ENCODE data around the gene CCBE1. TPM values are rescaled to one million over a fixed set of nuclear protein-coding genes. Genes with fewer than 3 reads are reported as not detected.

CCBE1 gene
- total RNA-seq, 2 donors from 2014 or later: not detected

DNA sequence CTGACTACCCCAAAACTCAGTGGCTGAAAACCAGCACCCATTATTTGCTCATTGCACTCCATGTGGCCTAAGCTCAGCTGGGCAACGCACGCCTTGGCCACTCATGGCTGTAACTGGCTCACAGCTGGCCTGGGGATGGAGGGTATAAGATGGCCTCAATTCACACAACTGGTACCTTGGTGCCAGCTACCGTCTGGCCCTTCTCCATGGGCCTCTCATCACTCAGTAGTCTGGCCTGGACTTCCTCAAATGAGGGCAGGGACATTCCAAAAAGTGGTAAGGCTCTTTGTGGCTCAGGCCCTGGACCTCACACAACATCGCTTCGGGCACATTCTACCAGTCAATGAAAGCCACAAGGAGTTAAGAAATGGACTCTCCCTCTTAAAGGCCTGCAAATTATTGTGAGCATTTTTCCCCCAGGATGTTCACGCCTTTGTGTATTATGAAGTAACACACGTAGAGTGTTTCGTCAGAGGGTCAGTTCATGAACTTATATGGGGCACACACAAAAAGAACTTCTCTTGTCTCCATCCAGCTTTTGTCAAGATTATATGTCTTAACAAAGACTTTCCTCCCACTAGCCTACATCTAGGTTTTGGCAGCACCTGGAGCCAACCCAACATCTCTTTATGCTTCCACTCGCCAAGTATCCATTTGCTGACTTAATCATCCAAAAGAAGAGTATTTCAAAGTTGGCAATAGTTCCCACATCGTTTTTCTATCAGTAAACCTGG lies 145.2 kb downstream of the CCBE1 start:
- DNase-seq (ENCODE audit: low spot score) (no peak), ATAC-seq (no peak)
- Mint-ChIP-seq H3K36me3 (no peaks in the 10 kb centered on the region), H3K9me3 (peaks cover under 1% of the 10 kb centered on the region), H3K4me1 (ENCODE audit: low read depth in 2 of 2) (no peaks in the 10 kb centered on the region), H3K27ac (no peak overlapping the region), H3K27me3 (no peaks in the 10 kb centered on the region), H3K4me3 (no peak overlapping the region)

DNA sequence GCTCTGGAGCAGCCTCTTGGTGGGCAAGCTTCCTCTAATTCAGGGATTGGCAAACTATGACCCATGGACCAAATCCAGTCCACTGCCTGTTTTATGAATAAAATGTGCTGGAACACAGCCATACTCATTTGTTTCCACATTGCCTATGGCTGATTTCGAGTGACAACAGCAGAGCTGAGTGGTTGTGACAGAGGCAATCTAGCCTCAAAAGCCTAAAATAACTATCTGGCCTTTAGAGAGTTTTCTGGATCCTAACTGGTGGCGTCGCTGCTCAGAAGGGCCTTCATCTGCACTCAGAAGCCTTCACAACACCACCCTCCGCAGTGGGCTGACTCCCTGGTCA lies 147.1 kb downstream of the CCBE1 start:
- Mint-ChIP-seq H3K27ac (no peak overlapping the region), H3K36me3 (no peaks in the 10 kb centered on the region), H3K4me3 (no peak overlapping the region), H3K27me3 (no peaks in the 10 kb centered on the region), H3K4me1 (ENCODE audit: low read depth in 2 of 2) (no peaks in the 10 kb centered on the region), H3K9me3 (no peaks in the 10 kb centered on the region)
- DNase-seq (ENCODE audit: low spot score) (no peak), ATAC-seq (no peak)

DNA sequence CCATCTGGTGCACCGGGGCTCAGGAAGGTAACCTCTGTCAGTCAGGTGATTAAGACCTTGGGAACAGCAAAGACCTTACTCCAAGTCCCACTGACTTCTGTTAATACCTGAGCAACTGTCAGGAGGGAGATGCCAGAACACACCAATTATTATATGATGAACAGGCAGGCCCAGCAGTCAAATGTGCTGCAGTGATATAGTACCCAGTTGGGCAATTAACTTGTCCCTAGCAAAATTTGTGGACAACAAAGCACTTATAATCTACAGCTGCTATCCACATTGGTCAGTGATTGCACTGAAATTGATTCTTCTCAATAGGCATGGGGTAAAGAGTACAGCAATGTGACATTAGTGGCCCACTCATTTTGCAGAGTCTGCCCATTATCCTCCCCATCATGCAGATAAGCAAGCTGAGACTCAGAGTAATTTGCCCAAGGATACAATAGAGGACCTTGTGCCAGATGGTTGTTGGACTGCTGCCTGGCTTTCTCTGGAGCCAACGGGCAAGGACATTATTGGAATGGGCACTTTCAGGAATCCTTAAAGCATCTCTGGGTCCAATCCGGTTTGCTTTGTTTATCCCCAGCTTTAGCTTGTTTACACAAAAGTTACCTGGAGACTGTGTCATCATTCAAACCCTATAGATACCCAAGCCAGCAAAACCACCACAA lies 147.6 kb downstream of the CCBE1 start:
- DNase-seq (ENCODE audit: low spot score) (no peak), ATAC-seq (no peak)
- H3K27me3 Mint-ChIP-seq: no peaks in the 10 kb centered on the region
- no peaks in the 10 kb centered on the region for H3K36me3 Mint-ChIP-seq
- H3K27ac Mint-ChIP-seq: no peak overlapping the region
- H3K4me1 Mint-ChIP-seq (ENCODE audit: low read depth in 2 of 2): no peaks in the 10 kb centered on the region
- no peaks in the 10 kb centered on the region for H3K9me3 Mint-ChIP-seq
- no peak overlapping the region for H3K4me3 Mint-ChIP-seq

DNA sequence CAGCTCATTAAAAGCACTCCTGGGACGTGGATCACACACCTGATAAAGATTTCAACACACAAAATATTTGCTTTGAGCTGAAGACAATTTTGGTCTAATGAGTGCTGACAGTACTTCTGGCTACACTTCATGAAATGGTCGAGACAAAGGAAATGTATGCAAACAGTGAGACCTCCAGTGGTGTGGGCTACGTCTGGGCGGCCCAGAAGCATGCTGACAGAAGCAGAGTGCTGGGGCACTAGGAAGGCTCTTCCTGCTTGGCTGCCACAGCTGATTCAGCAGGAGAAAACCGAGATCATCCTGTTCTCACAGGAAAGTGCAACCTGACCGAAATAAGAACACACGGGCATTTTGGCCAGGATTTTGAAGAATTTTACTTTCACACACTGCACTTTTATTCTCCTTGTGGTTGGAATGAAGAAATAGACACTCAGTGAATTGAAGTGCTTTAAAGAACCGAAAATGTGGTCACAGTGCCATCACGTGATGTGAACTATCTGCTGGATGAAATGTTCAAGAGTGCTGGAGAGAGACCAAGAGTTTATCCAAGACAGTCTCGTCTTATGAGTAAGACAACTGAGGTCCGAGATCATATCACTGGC lies 149.5 kb downstream of the CCBE1 start:
- Mint-ChIP-seq H3K27me3 (no peaks in the 10 kb centered on the region), H3K4me3 (no peak overlapping the region), H3K9me3 (no peaks in the 10 kb centered on the region), H3K36me3 (no peaks in the 10 kb centered on the region), H3K4me1 (ENCODE audit: low read depth in 2 of 2) (no peaks in the 10 kb centered on the region), H3K27ac (no peak overlapping the region)
- DNase-seq (ENCODE audit: low spot score): no peak
- ATAC-seq: no peak

DNA sequence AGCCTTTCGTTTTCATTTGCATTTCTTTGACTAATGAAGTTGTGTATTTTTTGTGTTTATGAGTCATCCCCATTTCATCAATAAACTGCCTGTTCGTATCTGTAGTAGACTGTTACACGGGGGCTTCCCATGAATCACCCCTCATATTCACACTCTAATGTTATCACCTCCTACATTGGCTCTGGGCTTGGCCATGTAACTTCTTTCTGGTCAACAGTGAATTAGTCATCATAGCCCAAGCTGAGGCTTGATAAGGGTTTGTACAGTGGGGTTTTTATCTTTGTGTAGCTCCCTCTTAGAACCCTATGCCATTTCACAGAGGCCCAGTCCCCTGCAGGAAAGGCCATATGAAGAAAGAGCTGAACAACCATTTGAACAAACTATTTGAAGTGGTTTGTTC lies 151.0 kb downstream of the CCBE1 start:
- Mint-ChIP-seq H3K9me3 (peaks cover 2% of the 10 kb centered on the region), H3K36me3 (no peaks in the 10 kb centered on the region)
- ATAC-seq: peak; percentile 41 to 60

DNA sequence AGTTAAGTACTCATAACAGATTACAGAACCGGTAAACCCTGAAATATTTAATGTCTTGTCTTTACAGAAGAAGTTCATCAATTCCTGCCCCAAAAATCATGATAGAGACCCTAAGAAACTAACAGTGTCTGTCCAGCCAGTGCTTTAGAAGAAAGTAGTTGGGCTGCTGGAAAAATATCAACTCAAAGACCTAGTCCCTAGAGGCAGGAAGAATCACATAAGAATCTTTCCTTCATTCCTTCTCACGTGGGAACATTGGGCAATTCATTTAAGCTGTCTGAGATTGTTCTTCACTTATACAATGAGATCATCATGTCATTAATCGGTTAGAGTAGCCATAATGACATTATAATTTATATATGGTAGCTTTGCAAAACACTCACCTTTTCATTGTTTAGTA lies 156.4 kb downstream of the CCBE1 start:
- H3K36me3 Mint-ChIP-seq: no peaks in the 10 kb centered on the region
- ATAC-seq (no peak), DNase-seq (ENCODE audit: low spot score) (no peak)
- no peak overlapping the region for H3K27ac Mint-ChIP-seq
- no peak overlapping the region for H3K4me3 Mint-ChIP-seq
- H3K27me3 Mint-ChIP-seq: peaks cover 0 to 7% of the 10 kb centered on the region in 2 donors
- H3K9me3 Mint-ChIP-seq: peaks cover 2% of the 10 kb centered on the region
- no peaks in the 10 kb centered on the region for H3K4me1 Mint-ChIP-seq (ENCODE audit: low read depth in 2 of 2)

More for the DNA sequence above, 151.0 kb downstream of the CCBE1 start:
- no peak for DNase-seq (ENCODE audit: low spot score)
- Mint-ChIP-seq H3K27me3 (no peaks in the 10 kb centered on the region), H3K4me1 (ENCODE audit: low read depth in 2 of 2) (no peaks in the 10 kb centered on the region), H3K27ac (no peak overlapping the region), H3K4me3 (no peak overlapping the region)

DNA sequence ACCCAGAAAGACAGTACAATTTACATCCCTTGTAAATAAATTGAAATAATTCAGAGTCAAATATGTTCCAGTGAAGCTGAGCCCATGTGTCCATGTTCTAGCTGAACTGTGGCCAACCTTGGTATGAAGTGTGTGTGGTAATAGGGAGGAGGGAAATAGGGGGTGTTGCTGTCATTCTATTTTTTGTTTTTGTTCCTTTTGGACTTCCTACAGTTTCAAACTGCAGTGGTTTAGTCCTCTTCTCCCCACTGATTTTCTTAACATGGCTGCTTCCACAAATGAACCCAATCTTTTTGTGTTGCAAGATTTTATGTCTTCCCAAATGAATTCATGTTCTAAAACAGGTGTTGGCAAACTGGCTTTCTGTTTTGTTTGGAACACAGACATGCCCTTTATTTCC lies 156.9 kb downstream of the CCBE1 start:
- H3K4me3 Mint-ChIP-seq: no peak overlapping the region
- H3K27me3 Mint-ChIP-seq: peaks cover 0 to 7% of the 10 kb centered on the region in 2 donors
- ATAC-seq: no peak
- H3K36me3 Mint-ChIP-seq: no peaks in the 10 kb centered on the region
- no peak for DNase-seq (ENCODE audit: low spot score)
- no peak overlapping the region for H3K27ac Mint-ChIP-seq
- H3K4me1 Mint-ChIP-seq (ENCODE audit: low read depth in 2 of 2): no peaks in the 10 kb centered on the region
- peaks cover 2% of the 10 kb centered on the region for H3K9me3 Mint-ChIP-seq

DNA sequence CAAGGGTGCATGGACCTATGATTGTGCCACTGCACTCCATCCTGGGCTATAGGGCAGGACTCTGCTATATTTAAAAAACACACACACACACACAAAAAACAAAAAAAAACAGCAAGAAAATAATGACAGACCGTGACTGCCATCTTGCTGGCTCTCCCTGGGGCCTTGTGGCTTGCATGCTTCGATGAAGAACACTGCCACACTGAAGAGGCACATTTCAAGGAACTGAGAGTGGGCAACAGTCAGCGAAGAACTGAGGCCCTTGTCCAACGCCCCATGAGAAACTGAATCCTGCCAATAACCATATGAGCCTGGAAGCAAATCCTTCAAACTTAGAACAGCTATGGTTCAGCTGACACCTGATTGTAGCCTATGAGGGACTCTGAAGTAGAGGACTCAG lies 158.1 kb downstream of the CCBE1 start:
- H3K4me3 Mint-ChIP-seq: no peak overlapping the region
- H3K36me3 Mint-ChIP-seq: no peaks in the 10 kb centered on the region
- H3K4me1 Mint-ChIP-seq (ENCODE audit: low read depth in 2 of 2): no peaks in the 10 kb centered on the region
- H3K9me3 Mint-ChIP-seq: peaks cover 2% of the 10 kb centered on the region
- H3K27ac Mint-ChIP-seq: no peak overlapping the region
- ATAC-seq: no peak
- no peak for DNase-seq (ENCODE audit: low spot score)
- peaks cover 0 to 7% of the 10 kb centered on the region in 2 donors for H3K27me3 Mint-ChIP-seq

DNA sequence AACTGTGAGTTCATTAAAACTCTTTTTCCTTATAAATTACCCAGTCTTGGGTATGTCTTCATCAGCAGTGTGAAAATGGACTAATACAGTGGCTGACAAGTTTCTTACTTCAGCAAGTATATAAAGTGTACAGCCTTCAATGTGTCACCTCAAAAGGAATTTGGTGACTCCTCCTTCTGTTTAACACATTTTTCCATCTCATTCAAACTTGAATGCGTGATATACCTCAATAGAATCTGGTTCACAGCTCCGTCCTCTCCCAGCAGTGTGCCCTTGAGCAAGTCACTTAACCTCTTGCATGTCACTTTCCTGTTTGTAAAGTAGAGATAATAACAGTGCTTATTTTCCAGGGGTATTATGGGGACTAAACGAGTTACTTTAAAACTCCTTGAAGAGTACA lies 159.6 kb downstream of the CCBE1 start:
- H3K4me1 Mint-ChIP-seq (ENCODE audit: low read depth in 2 of 2): no peaks in the 10 kb centered on the region
- H3K4me3 Mint-ChIP-seq: no peak overlapping the region
- H3K9me3 Mint-ChIP-seq: peaks cover 2% of the 10 kb centered on the region
- ATAC-seq (no peak), DNase-seq (ENCODE audit: low spot score) (no peak)
- peaks cover 0 to 7% of the 10 kb centered on the region in 2 donors for H3K27me3 Mint-ChIP-seq
- H3K36me3 Mint-ChIP-seq: no peaks in the 10 kb centered on the region
- H3K27ac Mint-ChIP-seq: no peak overlapping the region

DNA sequence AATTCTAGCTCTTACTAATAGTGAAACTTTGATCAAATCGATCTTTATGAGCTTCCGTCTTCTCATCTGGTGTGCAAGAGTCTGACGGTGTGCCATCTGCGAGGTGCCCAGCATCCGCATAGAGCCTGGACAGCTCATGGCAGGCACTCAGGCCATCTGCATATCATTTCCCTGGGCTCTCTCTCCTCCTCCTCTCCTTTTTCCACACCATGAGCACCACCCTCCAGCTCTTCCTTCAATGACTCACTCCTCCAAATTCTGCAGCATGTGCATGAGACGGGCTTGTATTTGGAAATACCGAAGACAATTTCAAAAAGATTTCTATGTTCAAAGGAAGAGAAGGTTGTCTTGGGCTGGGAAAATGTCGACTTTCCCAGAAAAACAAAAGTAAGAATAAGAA lies 161.1 kb downstream of the CCBE1 start:
- Mint-ChIP-seq H3K27ac (no peak overlapping the region), H3K9me3 (no peaks in the 10 kb centered on the region), H3K4me1 (ENCODE audit: low read depth in 2 of 2) (no peaks in the 10 kb centered on the region), H3K4me3 (no peak overlapping the region), H3K27me3 (peaks cover 0 to 7% of the 10 kb centered on the region in 2 donors), H3K36me3 (no peaks in the 10 kb centered on the region)
- ATAC-seq (no peak), DNase-seq (ENCODE audit: low spot score) (no peak)

DNA sequence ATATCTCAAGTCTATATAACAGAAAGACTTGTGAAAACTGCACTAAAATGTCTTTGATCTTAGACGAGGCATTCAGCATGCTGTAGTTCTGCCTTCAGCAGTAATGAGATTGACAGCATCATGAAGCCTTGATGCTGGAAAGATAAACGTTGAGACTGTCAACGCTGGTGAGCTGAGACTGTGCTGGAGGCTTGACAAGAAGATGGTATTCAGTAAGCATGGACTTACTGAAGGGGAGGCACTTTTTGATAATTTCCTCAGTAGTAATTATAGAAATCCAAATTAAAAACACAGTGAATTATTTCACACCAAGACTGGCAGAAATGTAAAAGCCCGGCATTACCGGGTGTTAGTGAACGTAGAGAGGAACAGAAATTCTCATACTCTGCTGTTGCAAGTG lies 162.2 kb downstream of the CCBE1 start:
- ATAC-seq (no peak), DNase-seq (ENCODE audit: low spot score) (no peak)
- Mint-ChIP-seq H3K4me1 (ENCODE audit: low read depth in 2 of 2) (no peaks in the 10 kb centered on the region), H3K27me3 (peaks cover 0 to 7% of the 10 kb centered on the region in 2 donors), H3K36me3 (no peaks in the 10 kb centered on the region), H3K4me3 (no peak overlapping the region), H3K9me3 (no peaks in the 10 kb centered on the region), H3K27ac (no peak overlapping the region)

DNA sequence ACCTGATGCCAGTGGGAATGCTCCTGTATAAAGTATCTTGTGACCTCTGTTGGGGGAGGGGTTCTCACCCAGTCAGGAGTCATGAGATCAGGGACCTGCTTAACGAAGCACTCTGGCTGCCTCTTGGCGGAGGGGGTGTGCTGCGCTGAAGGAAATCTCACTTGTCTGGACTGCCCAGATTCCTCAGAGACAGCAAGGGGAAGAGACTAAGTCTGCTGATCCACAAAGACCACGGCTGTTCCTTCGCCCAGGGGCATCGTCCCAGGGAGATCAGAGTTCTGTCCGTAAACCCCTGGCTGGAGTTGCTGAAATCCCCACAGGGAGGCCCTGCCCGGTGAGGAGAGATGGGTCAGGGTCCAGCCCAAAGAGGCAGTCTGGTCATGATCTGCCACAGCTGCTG lies 168.4 kb downstream of the CCBE1 start:
- no peak for ATAC-seq
- Mint-ChIP-seq H3K9me3 (peaks cover 8% of the 10 kb centered on the region), H3K27me3 (no peaks in the 10 kb centered on the region), H3K27ac (no peak overlapping the region), H3K4me1 (ENCODE audit: low read depth in 2 of 2) (no peaks in the 10 kb centered on the region), H3K4me3 (no peak overlapping the region), H3K36me3 (no peaks in the 10 kb centered on the region)
- no peak for DNase-seq (ENCODE audit: low spot score)

DNA sequence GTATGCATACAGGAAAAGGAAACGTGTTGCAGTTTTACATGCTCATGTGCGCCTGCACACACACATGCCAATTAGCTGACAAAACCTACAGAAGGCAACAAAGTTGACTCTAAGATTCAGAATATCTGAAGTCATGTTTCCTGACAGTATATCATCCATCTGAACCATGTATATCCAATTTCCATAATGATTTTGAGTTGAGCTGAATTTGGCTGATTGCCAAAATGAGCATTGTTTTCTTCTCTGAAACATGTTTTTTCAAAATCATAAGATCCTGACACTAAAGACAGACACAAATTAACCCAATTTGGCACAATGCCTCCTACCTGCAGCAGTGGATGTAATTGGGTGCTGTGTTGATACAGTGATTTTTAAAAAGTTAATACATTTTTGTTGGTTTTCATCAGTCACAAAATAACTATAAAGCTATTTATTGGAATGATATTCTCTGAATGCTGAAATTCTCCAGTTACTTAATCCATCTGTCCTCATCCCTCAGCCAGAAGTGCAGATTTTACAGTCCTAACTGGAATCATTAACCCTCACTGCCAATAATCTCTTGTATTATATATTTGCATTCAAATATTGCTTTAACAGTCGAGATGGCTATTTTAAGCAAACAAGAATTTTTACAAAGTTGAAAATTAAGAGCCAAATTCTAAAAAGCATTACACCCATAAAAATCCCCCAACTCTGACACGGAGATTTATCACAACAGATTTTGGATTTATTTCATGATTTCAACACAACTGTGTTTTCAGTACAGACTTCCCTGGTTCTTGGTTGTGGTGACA lies 176.5 kb downstream of the CCBE1 start:
- no peak for ATAC-seq
- peaks cover 3% of the 10 kb centered on the region for H3K9me3 Mint-ChIP-seq

DNA sequence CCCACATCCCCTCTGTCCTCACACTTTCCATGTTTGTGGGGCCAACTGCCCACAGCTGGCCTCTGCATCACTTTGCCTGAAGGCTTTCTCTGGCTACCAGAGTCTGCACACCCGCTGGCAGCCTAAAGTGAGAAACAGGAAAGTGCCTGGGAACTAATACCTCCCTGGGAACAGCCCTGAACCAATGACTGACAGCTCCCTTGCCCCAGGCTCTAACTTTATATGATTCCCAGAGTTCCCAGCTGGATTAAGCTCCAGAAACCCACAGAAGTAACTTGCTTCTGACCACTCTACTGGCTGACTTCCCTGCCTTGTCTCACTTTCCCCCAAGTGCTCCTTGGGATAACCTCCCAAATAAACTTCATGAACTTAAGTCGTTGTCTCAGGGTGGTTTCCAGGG lies 178.5 kb downstream of the CCBE1 start:
- DNase-seq (ENCODE audit: low spot score): no peak
- H3K27ac Mint-ChIP-seq: no peak overlapping the region
- H3K4me1 Mint-ChIP-seq (ENCODE audit: low read depth in 2 of 2): no peaks in the 10 kb centered on the region
- peaks cover 0 to 5% of the 10 kb centered on the region in 2 donors for H3K27me3 Mint-ChIP-seq
- ATAC-seq: no peak
- H3K36me3 Mint-ChIP-seq: no peaks in the 10 kb centered on the region
- no peak overlapping the region for H3K4me3 Mint-ChIP-seq
- no peaks in the 10 kb centered on the region for H3K9me3 Mint-ChIP-seq

More for the DNA sequence above, 176.5 kb downstream of the CCBE1 start:
- Mint-ChIP-seq H3K27me3 (no peaks in the 10 kb centered on the region), H3K36me3 (no peaks in the 10 kb centered on the region), H3K4me3 (no peak overlapping the region), H3K4me1 (ENCODE audit: low read depth in 2 of 2) (no peaks in the 10 kb centered on the region), H3K27ac (no peak overlapping the region)
- no peak for DNase-seq (ENCODE audit: low spot score)
